DOHH2 (cell line): ENCODE results near the gene UBASH3B.

Source experiments
- CTCF ChIP-seq: fragments of 200-600 bp; sonication (generic); IDR thresholded peaks from one replicate; pipeline ENCODE4 v1.5.1; 2014; ENCODE audit warnings: antibody characterized with exemption, mild to moderate bottlenecking, low read depth, low read length; ENCODE audit not compliant: poor library complexity, severe bottlenecking
- EZH2phosphoT487 ChIP-seq: fragments of 200-600 bp; sonication (generic); IDR thresholded peaks from 2 replicates; pipeline ENCODE4 v1.6.1; 2017; ENCODE audit warnings: borderline replicate concordance, mild to moderate bottlenecking, antibody characterized with exemption, low read length, moderate library complexity, mixed read lengths

- TF ChIP-seq EZH2phosphoT487 (no peak), CTCF (no peak)
Measured at GRCh38 chr11:122728561-122728960, 73.0 kb downstream of the UBASH3B start.
